ENCODE data around the gene LRRTM2. TPM values are rescaled to one million over a fixed set of nuclear protein-coding genes. Genes with fewer than 3 reads are reported as not detected.

The LRRTM2 gene
- total RNA-seq, 1 donor from 2014 or later: 0.13 TPM

GRCh38 chr5:138820695-138821094 is 54.4 kb downstream of the LRRTM2 start:
- no peak for DNase-seq (ENCODE audit: low spot score in 2 of 2, unreplicated experiment in 2 of 2)
- Mint-ChIP-seq H3K9me3 (peaks cover 13% of the 10 kb centered on the region), H3K27ac (no peak overlapping the region), H3K4me1 (peaks cover under 1% of the 10 kb centered on the region), H3K27me3 (ENCODE audit: low read depth) (no peaks in the 10 kb centered on the region), H3K36me3 (peaks cover 28% of the 10 kb centered on the region), H3K4me3 (no peak overlapping the region)
- TF ChIP-seq, protein P1, sequence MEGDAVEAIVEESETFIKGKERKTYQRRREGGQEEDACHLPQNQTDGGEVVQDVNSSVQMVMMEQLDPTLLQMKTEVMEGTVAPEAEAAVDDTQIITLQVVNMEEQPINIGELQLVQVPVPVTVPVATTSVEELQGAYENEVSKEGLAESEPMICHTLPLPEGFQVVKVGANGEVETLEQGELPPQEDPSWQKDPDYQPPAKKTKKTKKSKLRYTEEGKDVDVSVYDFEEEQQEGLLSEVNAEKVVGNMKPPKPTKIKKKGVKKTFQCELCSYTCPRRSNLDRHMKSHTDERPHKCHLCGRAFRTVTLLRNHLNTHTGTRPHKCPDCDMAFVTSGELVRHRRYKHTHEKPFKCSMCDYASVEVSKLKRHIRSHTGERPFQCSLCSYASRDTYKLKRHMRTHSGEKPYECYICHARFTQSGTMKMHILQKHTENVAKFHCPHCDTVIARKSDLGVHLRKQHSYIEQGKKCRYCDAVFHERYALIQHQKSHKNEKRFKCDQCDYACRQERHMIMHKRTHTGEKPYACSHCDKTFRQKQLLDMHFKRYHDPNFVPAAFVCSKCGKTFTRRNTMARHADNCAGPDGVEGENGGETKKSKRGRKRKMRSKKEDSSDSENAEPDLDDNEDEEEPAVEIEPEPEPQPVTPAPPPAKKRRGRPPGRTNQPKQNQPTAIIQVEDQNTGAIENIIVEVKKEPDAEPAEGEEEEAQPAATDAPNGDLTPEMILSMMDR (IDR thresholded peaks at IDR 0.05; ENCODE audit: unreplicated experiment): no peak

DNA sequence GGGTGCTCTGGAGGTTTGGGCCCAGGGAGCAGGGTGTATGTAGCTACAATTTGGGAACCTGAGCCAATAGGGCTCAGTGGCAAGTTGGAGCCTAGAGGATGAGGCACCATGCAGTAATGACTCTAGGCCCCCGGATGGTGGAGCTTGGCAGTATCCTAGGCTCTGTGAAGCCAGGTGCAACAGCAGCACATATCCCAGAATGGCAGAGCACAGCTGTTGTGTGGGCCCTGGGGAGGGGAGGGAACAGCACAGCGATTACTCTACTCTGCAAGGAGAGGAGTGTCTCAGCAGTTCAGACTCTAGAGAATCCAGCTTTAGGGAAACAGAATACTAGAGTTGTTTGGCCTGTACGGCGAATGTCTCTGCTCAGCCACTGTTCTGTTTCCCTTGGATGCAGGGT is 56.1 kb downstream of the LRRTM2 start:
- Mint-ChIP-seq H3K27ac (no peak overlapping the region), H3K9me3 (peaks cover 13% of the 10 kb centered on the region), H3K4me1 (no peaks in the 10 kb centered on the region), H3K36me3 (peaks cover 37% of the 10 kb centered on the region), H3K4me3 (no peak overlapping the region), H3K27me3 (ENCODE audit: low read depth) (no peaks in the 10 kb centered on the region)
- DNase-seq (ENCODE audit: low spot score in 2 of 2, unreplicated experiment in 2 of 2): no peak
- TF ChIP-seq, protein P1 (IDR thresholded peaks at IDR 0.05; ENCODE audit: unreplicated experiment): no peak

Other genes with a start within 250 kb of the LRRTM2 start
- 397 to 427 TPM (median 416 TPM) in 3 replicates for gene CTNNA1, start 121.9 kb downstream of the LRRTM2 start, total RNA-seq